Superior temporal gyrus (tissue), 1 donor: ENCODE data around the gene ZNF439.
"Not testable (repeated sequence)": the region's sequence is repeated elsewhere in the genome, so short reads cannot be mapped to it uniquely, and the experiment has no call there.

Source experiments
- DNase-seq: peaks from one replicate; pipeline ENCODE4 v3.0.0-alpha.2; 2016; ENCODE audit errors: extremely low spot score

The ZNF439 gene

GRCh38 chr19:11848594-11849469, at the start of gene ZNF439:
Gene ZNF439, plus strand, starts transcription at chr19:11848726. Its CDS starts 142 bp downstream, at chr19:11848868.
- peak; percentile 97 for DNase-seq

DNA sequence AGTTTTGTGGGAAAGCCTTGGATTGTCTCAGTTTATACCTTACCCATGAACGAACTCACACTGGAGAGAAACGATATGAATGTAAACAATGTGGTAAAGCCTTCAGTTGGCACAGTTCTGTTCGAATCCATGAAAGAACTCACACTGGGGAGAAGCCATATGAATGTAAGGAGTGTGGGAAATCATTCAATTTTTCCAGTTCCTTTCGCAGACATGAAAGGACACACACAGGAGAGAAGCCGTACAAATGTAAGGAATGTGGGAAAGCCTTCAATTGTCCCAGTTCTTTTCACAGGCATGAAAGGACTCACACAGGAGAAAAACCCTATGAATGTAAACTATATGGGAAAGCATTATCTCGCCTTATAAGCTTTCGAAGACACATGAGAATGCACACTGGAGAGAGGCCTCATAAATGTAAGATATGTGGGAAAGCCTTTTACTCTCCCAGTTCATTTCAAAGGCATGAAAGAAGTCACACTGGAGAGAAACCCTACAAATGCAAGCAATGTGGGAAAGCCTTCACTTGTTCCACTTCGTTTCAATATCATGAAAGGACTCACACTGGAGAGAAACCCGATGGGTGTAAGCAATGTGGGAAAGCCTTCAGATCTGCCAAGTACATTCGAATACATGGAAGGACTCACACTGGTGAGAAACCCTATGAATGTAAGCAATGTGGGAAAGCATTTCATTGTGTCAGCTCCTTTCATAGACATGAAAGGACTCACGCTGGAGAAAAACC, 42.0 kb upstream of the ZNF439 start:
- no peak for DNase-seq

DNA sequence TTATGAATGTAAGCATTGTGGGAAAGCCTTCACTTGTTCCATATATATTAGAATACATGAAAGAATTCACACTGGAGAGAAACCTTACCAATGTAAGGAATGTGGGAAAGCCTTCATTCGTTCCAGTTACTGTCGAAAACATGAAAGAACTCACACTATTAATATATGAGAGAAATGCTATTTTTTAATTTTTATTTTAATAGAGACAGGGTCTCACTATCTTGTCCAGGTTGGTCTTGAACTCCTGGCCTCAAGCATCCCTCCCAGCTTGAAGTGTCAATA, 41.5 kb upstream of the ZNF439 start:
- no peak for DNase-seq

DNA sequence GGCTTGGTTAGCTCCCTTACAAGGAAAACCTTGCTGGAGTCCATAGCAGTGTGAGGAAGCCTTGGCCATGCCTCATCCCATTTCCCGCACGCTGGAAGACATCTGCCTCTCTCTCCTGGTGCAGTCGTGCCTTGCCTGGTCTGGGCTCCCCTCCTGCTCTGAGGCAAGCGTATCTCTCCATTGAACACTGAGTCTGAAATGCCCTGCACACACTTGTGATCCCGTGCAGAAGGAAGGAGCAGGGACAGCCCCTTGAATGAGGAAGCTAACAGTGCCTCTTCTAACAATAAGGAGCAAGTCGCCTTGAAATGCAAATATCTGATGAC, 34.9 kb upstream of the ZNF439 start:
- no peak for DNase-seq

DNA sequence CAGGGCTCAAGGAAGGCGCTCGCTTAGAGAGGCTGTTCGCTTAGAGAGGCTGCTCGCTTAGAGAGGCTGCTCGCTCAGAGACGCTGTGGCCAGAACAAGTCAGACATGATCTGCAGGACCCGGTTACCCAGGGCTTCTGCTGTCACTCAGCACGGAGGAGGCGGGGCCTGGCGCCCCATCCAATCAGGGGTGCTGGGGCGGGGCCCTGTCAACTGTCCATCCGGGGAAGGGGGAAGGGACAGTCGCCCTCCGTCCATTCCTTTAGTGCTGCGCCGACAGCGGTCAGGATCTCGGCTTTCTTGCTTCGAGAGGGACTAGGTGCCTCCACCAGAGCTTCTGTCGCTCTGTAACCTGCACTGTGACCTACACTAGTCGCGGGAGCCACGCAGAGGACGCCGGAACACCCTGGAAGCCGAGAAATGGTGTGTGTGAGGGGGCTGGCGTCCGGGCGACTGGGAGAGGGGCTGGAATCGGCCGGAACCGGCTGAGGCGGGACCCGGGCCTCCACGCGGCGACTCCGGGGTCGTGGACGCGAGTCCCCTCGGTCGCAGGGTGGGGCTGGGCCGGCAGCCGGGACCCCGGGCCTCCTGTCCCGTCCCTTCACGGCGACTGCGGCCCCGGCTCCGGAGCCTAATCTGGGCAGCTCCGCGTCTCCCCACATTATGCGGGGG, 34.4 kb upstream of the ZNF439 start, which contains the start of gene ZNF440:
Gene ZNF440 (plus strand): TSS at position 245 of the 671 bp plus-strand sequence. CDS start 175 bp downstream, at position 420.
- DNase-seq: peak; percentile 97

DNA sequence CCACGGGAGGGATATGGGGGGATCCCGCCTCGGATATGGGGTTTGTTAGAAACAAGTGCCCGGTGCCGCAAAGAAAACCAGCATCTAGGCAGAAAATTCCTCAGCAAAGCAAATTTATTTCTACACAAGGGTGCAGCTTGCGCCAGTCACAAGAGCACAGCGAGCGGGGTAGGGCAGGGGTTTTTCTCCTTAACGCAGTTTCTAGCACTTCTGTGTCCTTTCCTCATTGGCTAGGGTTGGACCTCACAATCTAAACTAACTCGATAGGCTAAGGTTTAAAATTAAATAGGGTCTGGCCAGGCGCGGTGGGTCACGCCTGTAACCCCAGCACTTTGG, 33.9 kb upstream of the ZNF439 start:
- peak; percentile 16 for DNase-seq

DNA sequence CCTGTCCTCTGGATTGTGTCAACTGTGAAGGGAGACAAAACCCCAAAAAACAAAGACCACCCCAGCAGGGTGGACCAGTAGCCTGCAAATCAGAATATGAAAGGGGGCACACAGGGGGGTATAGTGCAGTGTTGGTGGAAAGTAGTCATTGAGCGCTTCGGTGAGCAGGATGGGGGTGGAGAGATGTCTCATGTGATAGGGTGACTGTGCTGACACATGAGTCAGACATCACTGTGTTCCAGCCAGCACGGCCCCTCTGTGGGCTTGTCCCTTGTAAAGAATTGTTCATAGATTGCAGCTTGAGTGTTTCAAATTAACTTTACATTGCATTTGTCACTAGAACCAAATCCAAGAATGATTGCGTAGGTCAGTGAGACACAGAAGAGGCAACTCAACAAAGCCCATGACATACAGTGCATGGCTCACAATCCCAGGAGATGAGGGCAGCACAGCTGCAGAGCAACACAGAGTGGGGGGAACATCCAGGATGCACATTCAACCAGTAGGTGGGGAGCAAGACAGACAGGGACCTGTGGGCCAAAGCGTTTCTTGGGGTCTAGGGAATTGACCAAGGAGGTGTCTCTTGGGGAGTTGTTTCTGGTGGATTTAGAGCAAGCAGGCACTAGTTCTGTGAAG, 26.9 kb upstream of the ZNF439 start:
- peak; percentile 8 for DNase-seq

DNA sequence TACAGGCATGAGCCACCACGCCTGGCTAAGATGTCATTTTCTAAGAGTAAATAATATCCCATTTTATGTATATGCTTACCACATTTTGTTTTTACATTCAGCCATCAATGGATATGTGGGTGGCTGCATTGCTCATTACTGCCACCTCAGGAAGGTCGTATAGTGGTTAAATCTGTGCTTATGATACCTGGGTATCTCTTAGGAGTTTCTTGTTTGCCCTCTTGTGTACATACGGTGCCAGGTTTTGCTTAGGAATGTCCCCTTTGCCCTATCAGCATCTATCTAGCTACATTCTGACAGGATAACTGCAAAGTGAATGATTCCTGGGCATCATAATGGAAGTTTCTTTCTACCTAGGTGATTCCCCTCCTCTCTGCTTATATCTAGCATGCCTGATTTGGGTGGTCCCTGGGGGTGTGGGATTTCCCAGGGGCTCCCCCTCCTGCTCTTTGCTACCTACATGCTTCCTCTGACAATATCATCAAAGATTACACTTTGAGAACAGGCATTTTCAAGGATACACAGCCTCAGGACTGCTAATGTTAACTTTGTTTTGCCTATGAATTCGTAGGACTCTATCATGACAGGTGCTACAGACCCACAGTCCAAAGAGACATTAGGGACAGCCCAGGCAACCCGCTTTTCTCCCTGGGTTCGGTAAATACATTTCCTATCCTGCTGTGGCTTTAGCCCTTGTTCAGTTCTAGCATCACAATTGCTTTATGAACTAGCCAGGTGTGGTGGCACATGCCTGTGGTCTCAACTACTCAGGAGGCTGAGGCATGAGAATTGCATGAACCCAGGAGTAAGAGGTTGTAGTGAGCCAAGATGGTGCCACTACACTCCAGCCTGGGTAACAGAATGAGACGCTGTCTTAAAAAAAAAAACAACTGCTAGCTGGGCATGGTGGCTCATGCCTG, 19.3 kb upstream of the ZNF439 start:
- DNase-seq: not testable (repeated sequence)

DNA sequence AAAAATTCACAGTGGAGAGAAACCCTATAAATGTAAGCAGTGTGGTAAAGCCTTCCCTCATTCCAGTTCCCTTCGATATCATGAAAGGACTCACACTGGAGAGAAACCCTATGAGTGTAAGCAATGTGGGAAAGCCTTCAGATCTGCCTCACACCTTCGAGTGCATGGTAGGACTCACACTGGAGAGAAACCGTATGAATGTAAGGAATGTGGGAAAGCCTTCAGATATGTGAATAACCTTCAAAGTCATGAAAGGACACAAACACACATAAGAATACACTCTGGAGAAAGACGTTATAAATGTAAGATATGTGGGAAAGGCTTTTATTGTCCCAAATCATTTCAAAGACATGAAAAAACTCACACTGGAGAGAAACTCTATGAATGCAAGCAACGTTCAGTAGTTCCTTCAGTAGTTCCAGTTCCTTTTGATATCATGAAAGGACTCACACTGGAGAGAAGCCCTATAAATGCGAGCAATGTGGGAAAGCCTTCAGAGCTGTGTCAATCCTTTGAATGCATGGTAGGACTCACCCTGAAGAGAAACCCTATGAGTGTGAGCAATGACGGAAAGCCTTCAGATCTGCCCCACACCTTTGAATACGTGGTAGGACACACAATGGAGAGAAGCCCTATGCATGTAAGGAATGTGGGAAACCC, 16.1 kb upstream of the ZNF439 start:
- DNase-seq: no peak

GRCh38 chr19:11833541-11833940, 15.0 kb upstream of the ZNF439 start:
- no peak for DNase-seq

DNA sequence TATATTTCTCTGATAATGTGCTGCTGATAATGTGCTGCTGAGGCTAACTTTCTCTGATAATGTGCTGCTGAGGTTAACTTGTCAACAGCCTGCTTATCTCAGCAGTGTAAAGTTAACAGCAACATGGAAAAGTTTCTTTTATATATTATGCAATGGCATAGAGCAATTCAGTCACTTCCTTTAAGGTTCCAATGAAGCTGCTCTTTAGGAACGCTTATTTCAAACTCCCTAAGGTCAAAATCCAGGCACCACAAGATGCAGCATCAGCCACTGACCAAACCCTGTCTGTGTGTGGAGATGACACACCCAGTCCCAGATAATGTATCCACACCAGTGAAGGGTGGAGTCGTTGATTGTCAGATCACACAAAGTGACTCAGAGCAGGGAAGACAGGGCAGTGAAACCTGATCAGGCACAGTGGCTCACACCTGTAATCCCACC, 12.9 kb upstream of the ZNF439 start:
- DNase-seq: not testable (repeated sequence)

- no peak for DNase-seq
Observed at GRCh38 chr19:11843722-11844121, 4.8 kb upstream of the ZNF439 start.

DNA sequence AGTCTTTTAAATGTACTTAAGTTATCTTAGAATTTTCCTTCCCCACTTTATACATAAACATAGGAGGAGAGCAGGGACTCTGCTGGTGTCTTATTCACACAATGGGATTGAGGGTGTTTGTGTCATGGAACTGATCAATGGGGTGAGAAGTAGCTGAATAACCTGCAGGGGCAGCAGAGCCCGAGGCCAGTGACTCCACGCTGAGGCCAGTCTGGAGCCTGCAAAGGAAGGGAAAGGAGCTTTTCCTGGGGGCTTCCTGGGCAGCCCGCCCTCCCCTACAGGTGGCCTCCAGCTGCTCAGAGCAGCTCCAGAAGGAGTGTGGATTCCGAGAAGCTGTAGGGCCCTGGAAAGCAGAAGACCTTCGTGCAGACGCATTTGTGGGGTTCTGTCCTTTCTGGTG, 911 bp upstream of the ZNF439 start:
- DNase-seq: not testable (repeated sequence)

DNA sequence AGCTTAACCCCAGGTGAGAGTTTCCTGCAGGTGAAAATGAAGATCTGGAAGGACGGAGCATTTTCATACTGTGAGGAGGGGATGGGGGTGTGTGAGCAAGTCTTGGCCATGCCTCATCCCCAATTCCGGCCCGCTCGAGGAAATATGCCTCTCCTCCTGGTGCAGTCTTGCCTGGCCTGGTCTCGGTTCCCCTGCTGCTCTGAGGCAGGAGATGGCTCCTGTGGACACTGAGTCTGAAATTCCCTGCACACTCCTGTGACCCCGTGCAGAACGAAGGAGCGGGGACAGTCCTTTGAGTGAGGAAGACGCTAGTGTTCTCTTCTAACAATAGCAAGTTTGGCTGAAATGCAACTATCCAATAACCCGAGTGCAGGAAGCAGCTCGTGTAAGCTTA, 329 bp upstream of the ZNF439 start:
- DNase-seq: no peak

DNA sequence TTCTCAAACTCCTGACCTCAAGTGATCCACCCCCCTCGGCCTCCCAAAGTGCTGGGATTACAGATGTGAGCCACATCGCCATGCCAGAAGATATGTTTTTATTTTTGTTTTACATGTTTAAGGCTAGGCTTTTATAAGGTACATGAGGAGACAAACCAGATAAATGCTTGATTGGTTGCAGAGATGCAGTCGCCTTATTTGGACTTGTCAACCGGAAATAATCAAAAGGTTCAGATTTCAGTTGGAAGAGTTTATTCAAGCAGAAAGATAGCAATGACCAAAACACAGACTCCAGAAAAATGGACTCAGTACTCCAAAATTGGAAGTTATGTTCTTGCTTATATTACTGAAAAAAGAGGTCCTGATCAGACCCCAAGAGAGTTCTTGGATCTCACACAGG, 1.8 kb downstream of the ZNF439 start:
- DNase-seq: not testable (repeated sequence)

GRCh38 chr19:11853358-11853757, 4.8 kb downstream of the ZNF439 start:
- DNase-seq: no peak

DNA sequence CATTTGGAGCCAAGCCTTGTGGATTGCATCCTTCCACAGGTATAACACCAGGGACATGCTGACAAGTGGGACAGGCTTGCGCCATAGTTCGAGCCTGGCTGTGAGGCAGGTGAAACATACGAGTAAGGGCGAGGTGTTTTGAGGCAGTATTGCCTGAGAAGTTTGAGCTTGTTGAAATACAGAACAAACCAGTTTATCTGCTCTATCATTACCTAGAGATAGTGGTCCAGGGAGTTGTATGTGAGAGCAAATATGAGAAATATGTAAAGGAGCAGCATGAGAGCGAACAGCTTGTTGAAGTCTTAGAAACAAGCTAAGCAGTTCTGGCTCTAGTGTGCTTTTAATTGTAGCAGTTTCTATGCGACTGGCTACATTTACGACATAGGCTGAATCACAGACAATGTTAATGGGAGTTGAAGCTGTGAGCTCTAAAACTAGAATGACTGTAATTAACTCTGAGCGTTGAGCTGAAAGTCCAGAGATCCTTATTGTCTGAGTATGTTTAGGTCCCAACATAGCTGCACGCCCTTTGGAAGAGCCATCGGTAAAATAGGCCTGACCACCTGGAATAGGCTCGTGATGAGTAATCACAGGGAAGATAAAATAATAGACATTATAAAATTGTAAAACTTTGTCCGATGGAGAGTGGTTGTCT, 8.2 kb downstream of the ZNF439 start:
- no peak for DNase-seq

- no peak for DNase-seq
Observed at GRCh38 chr19:11860721-11861120, 12.2 kb downstream of the ZNF439 start.

- DNase-seq: no peak
Observed at GRCh38 chr19:11861301-11861700, 12.8 kb downstream of the ZNF439 start.

GRCh38 chr19:11867766-11868165, 19.2 kb downstream of the ZNF439 start:
- not testable (repeated sequence) for DNase-seq
